Calu3 (cell line): ENCODE results near the gene ZNF277. TPM values are rescaled to one million over a fixed set of nuclear protein-coding genes. Genes with fewer than 3 reads are reported as not detected.

Experiments
- BruUV-seq: library from RNA; stranded (reverse); fragments of 400-500 nt; replicated peaks from 2 replicates; lab custom pipeline; 2021; lab: Mats Ljungman, UMichigan
- CTCF ChIA-PET: fragments of 300-600 bp; sonication (Branson Sonifier 250); formaldehyde crosslinking; loops from one replicate; lab custom pipeline; 2022; ENCODE audit warnings: antibody characterized with exemption; lab: Charles Lee
- DNase-seq: peaks from one replicate; pipeline ENCODE4 v3.0.0; 2022
- H3K27ac Mint-ChIP-seq: one replicate; pipeline ENCODE4 v1.8.0; 2022; ENCODE audit warnings: mixed read lengths; ENCODE audit not compliant: unreplicated experiment
- H3K27me3 Mint-ChIP-seq: one replicate; pipeline ENCODE4 v1.8.0; 2022; ENCODE audit warnings: mixed read lengths; ENCODE audit not compliant: unreplicated experiment
- H3K36me3 Mint-ChIP-seq: one replicate; pipeline ENCODE4 v1.8.0; 2022; ENCODE audit warnings: mild to moderate bottlenecking, moderate library complexity, mixed read lengths; ENCODE audit not compliant: insufficient read depth, unreplicated experiment
- H3K4me1 Mint-ChIP-seq: one replicate; pipeline ENCODE4 v1.8.0; 2022; ENCODE audit warnings: mild to moderate bottlenecking, low read depth, mixed read lengths; ENCODE audit not compliant: unreplicated experiment
- H3K4me3 Mint-ChIP-seq: one replicate; pipeline ENCODE4 v1.8.0; 2022; ENCODE audit warnings: mild to moderate bottlenecking, low read depth, moderate library complexity, mixed read lengths; ENCODE audit not compliant: unreplicated experiment
- H3K9me3 Mint-ChIP-seq: one replicate; pipeline ENCODE4 v1.8.0; 2022; ENCODE audit warnings: low read depth, mixed read lengths; ENCODE audit not compliant: unreplicated experiment
- CTCF ChIP-seq: fragments of 200-600 bp; IDR thresholded peaks from one replicate; pipeline ENCODE4 v1.8.0; 2022; ENCODE audit warnings: antibody characterized with exemption; ENCODE audit not compliant: unreplicated experiment
- intact Hi-C: fragments of 100-400 bp; cut with micrococcal nuclease; formaldehyde crosslinking; loops from one replicate; pipeline ENCODE4 v1.10.0; 2022; ENCODE audit not compliant: unreplicated experiment
- total RNA-seq: library from RNA; stranded (reverse); gene quantifications from 2 replicates; pipeline ENCODE4 v1.2.3, GENCODE V29; 2022

Gene ZNF277
- total RNA-seq, 1 experiment from 2014 or later, result 18.1 TPM

DNA sequence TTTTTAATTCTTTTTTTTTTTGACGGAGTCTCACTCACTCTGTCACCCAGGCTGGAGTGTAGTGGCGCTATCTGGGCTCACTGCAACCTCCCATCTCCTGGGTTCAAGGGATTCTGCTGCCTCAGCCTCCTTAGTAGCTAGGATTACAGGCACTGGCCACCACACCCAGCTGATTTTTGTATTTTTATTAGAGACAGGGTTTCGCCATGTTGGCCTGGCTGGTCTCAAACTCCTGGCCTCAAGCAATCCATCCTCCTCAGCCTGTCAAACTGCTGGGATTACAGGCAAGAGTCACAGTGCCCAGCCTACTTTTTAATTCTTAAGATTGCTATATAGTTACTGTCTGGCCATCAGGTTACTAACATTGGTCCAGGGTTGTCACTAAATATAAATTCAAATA lies 59.6 kb downstream of the ZNF277 start:
- DNase-seq, result no peak
- no peaks in the 10 kb centered on the region for H3K9me3 Mint-ChIP-seq
- intact Hi-C loops, result no loop called here
- H3K27me3 Mint-ChIP-seq, result no peaks in the 10 kb centered on the region
- CTCF ChIA-PET, result no interaction called here
- H3K27ac Mint-ChIP-seq, result no peak overlapping the region
- no TSS peak for BruUV-seq
- H3K4me3 Mint-ChIP-seq, result no peak overlapping the region
- no peak for TF ChIP-seq CTCF
- H3K36me3 Mint-ChIP-seq, result no peaks in the 10 kb centered on the region
- no peaks in the 10 kb centered on the region for H3K4me1 Mint-ChIP-seq

GRCh38 chr7:112266595-112267270 lies 60.2 kb downstream of the ZNF277 start:
- Mint-ChIP-seq H3K9me3 (no peaks in the 10 kb centered on the region), H3K4me1 (no peaks in the 10 kb centered on the region), H3K4me3 (no peak overlapping the region), H3K36me3 (no peaks in the 10 kb centered on the region), H3K27ac (no peak overlapping the region), H3K27me3 (no peaks in the 10 kb centered on the region)
- CTCF ChIA-PET, result no interaction called here
- DNase-seq, result no peak
- BruUV-seq, result no TSS peak
- intact Hi-C loops, result no loop called here
- TF ChIP-seq CTCF, result no peak

DNA sequence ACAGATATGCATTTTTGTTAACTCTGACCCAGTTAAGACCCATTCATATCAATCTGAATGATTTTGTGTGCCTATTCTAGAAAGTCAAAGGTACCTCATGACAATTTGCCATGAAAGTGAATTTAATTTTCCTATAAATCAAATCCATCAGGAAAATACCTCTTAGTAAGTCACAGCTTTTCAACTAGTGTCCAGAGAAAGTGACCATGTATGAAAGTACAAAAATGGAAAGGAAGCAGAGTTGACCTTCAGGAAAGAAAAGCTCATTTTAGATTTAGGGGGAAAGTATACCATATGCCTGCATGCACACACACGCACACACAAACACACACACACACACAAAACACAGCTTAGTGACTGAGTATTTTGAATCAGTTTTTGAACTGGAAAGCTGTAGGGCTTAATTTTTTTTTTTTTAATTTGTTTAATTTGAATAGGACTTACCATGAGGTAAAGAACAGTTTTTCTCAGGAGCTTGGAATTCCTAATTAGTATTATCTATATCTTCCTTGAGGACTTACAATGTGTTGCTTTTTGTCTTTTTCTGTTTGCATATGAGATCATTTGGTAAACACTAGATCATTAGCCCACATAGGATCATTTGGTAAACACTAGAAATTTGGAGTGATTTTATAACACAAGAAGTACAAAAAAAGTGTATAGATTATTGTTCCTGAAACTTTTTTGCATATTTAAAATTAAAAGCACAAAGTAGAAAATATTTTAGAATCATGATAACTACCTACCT lies 61.6 kb downstream of the ZNF277 start:
- no peak for DNase-seq
- H3K4me3 Mint-ChIP-seq, result no peak overlapping the region
- H3K27me3 Mint-ChIP-seq, result no peaks in the 10 kb centered on the region
- H3K27ac Mint-ChIP-seq, result no peak overlapping the region
- intact Hi-C loops, result no loop called here
- H3K36me3 Mint-ChIP-seq, result no peaks in the 10 kb centered on the region
- no peaks in the 10 kb centered on the region for H3K4me1 Mint-ChIP-seq
- no peak for TF ChIP-seq CTCF
- H3K9me3 Mint-ChIP-seq, result no peaks in the 10 kb centered on the region
- CTCF ChIA-PET, result no interaction called here
- BruUV-seq, result no TSS peak

- no peak for TF ChIP-seq CTCF
- H3K27me3 Mint-ChIP-seq, result no peaks in the 10 kb centered on the region
- no peak overlapping the region for H3K4me3 Mint-ChIP-seq
- no TSS peak for BruUV-seq
- DNase-seq, result no peak
- intact Hi-C loops, result no loop called here
- no peaks in the 10 kb centered on the region for H3K9me3 Mint-ChIP-seq
- H3K27ac Mint-ChIP-seq, result no peak overlapping the region
- H3K36me3 Mint-ChIP-seq, result no peaks in the 10 kb centered on the region
- no peaks in the 10 kb centered on the region for H3K4me1 Mint-ChIP-seq
- CTCF ChIA-PET, result interaction anchor here (0.7 kb wide), 1 partner anchor 29 kb away, joined by 4 read pairs; no protein-coding TSS in a partner anchor
Measured at GRCh38 chr7:112271162-112271561, 64.7 kb downstream of the ZNF277 start.
